Motor neuron (in vitro differentiated cells): Measurements from ENCODE around the gene TMEM63A. TPM values are rescaled to one million over a fixed set of nuclear protein-coding genes. Genes with fewer than 3 reads are reported as not detected.
A peak's percentile ranks its signal among the peaks of the same experiment; 100 is the strongest.
"Not testable (repeated sequence)": the region's sequence is repeated elsewhere in the genome, so short reads cannot be mapped to it uniquely, and the experiment has no call there.

ENCODE experiments used
- ATAC-seq, 8 experiments: fragments of 200-7000 bp; cut with Tn5 transposase; replicated peaks in 6 of 8; 2 replicates each; pipeline ENCODE4 v1.8.0; 2021; ENCODE audit warnings: mild to moderate bottlenecking in 8 of 8, moderate library complexity in 8 of 8
- H3K27ac ChIP-seq, 2 donors: fragments of 250-450 bp; sonication (Bioruptor Pico); 2 replicates each; pipeline ENCODE4 v1.9.0; 2021; ENCODE audit warnings: antibody characterized with exemption in 2 of 2, mild to moderate bottlenecking in 2 of 2, moderate library complexity in 1 of 2
- H3K4me1 ChIP-seq, 2 donors: fragments of 250-450 bp; sonication (Bioruptor Pico); replicated peaks in 1 of 2; 2 replicates each; pipeline ENCODE4 v1.6.1; 2021; ENCODE audit warnings: antibody characterized with exemption in 2 of 2, mild to moderate bottlenecking in 2 of 2, moderate library complexity in 1 of 2
- H3K4me3 ChIP-seq, 5 donors: fragments of 250-450 bp; sonication (Bioruptor Pico); 2 replicates each; pipeline ENCODE4 v1.9.0; 2021; ENCODE audit warnings: antibody characterized with exemption in 5 of 5, mild to moderate bottlenecking in 5 of 5, moderate library complexity in 4 of 5
- WGBS, 10 experiments: fragments of 450-650 bp; shearing (Covaris generic); methylation state at CpG; one replicate each; pipeline ENCODE4 v1.0.0; 2022; 5-methylcytosine and 5-hydroxymethylcytosine counted together
- in situ Hi-C, 9 experiments: fragments of 400-800 bp; cut with MboI; loops; one replicate each; pipeline ENCODE4 v1.15.0; 2021; ENCODE audit warnings: low sequenced_read_pairs in 9 of 9, low pct_unique_long_range_greater_than_20kb in 2 of 9; ENCODE audit not compliant: unreplicated experiment in 9 of 9
- total RNA-seq, 8 experiments: library from RNA; unstranded; fragments of 300-600 nt; gene quantifications; 2 replicates each; pipeline versions ENCODE4 v1.2.3 to v1.2.4, GENCODE V29; 2022

TMEM63A gene
- total RNA-seq, 8 experiments from 2014 or later, result 2.5 to 43.5 (median 9.1) TPM

- 60 to 100% (median 91%) methylated on average over 1 to 10 of the region's 12 CpGs; no CpG with 5 or more reads in 2 of the 10 experiments for WGBS, 10 experiments
- no peak overlapping the region for H3K4me3 ChIP-seq
- H3K27ac ChIP-seq, result no peak overlapping the region
- peaks cover 0 to 10% of the 10 kb centered on the region in 2 donors for H3K4me1 ChIP-seq
- no peak for ATAC-seq
- in situ Hi-C loops, result no loop called here
Measured at GRCh38 chr1:225842074-225842473, 40.1 kb downstream of the TMEM63A start.

GRCh38 chr1:225840713-225841112 is 41.5 kb downstream of the TMEM63A start:
- in situ Hi-C loops, result no loop called here
- 56 to 100% (median 91%) methylated on average over 1 to 4 of the region's 4 CpGs for WGBS, 10 experiments
- H3K4me1 ChIP-seq, result peaks cover 0 to 9% of the 10 kb centered on the region in 2 donors
- no peak for ATAC-seq
- no peak overlapping the region for H3K27ac ChIP-seq
- no peak overlapping the region for H3K4me3 ChIP-seq

GRCh38 chr1:225840223-225840610 is 42.0 kb downstream of the TMEM63A start:
- Histone ChIP-seq H3K4me3 (no peak overlapping the region), H3K27ac (no peak overlapping the region), H3K4me1 (peaks cover 0 to 4% of the 10 kb centered on the region in 2 donors)
- in situ Hi-C loops, result no loop called here
- 60 to 100% (median 88%) methylated on average over 1 of the region's 1 CpG; no CpG with 5 or more reads in 7 of the 10 experiments for WGBS, 10 experiments
- ATAC-seq, result no peak

- no peak overlapping the region for H3K27ac ChIP-seq
- in situ Hi-C loops, result no loop called here
Measured at GRCh38 chr1:225838793-225839192, 43.4 kb downstream of the TMEM63A start.

GRCh38 chr1:225836296-225836695 is 45.9 kb downstream of the TMEM63A start:
- H3K4me3 ChIP-seq, ATAC-seq, H3K27ac ChIP-seq, H3K4me1 ChIP-seq, in situ Hi-C loops: not testable (repeated sequence)
- WGBS, 10 experiments, result 90 to 100% (median 94%) methylated on average over 1 to 4 of the region's 4 CpGs; no CpG with 5 or more reads in 2 of the 10 experiments

More at GRCh38 chr1:225838793-225839192, 43.4 kb downstream of the TMEM63A start:
- peaks cover 0 to 4% of the 10 kb centered on the region in 2 donors for H3K4me1 ChIP-seq
- no peak overlapping the region for H3K4me3 ChIP-seq
- no peak for ATAC-seq
- WGBS, 10 experiments, result 60 to 88% (median 87%) methylated on average over 1 to 12 of the region's 14 CpGs; no CpG with 5 or more reads in 5 of the 10 experiments

- in situ Hi-C loops, result no loop called here
- 0 to 100% (median 93%) methylated on average over 1 to 3 of the region's 3 CpGs; no CpG with 5 or more reads in 2 of the 10 experiments for WGBS, 10 experiments
- ATAC-seq, result no peak
- no peak overlapping the region for H3K27ac ChIP-seq
- no peaks in the 10 kb centered on the region for H3K4me1 ChIP-seq
- H3K4me3 ChIP-seq, result no peak overlapping the region
Measured at GRCh38 chr1:225835856-225836255, 46.3 kb downstream of the TMEM63A start.

GRCh38 chr1:225834417-225835329 is 47.5 kb downstream of the TMEM63A start:
- no peak overlapping the region for H3K27ac ChIP-seq
- ATAC-seq, result peak in 1 of 8 experiments; percentile 52
- no peaks in the 10 kb centered on the region for H3K4me1 ChIP-seq
- H3K4me3 ChIP-seq, result no peak overlapping the region
- in situ Hi-C loops, result no loop called here
- 0 to 100% (median 90%) methylated on average over 1 to 6 of the region's 7 CpGs; no CpG with 5 or more reads in 2 of the 10 experiments for WGBS, 10 experiments

GRCh38 chr1:225830841-225831240 is 51.3 kb downstream of the TMEM63A start:
- in situ Hi-C loops, result no loop called here
- H3K4me1 ChIP-seq, result no peaks in the 10 kb centered on the region
- WGBS, 10 experiments, result 85 to 100% (median 100%) methylated on average over 1 to 6 of the region's 6 CpGs
- ATAC-seq, result no peak
- H3K4me3 ChIP-seq, result no peak overlapping the region
- H3K27ac ChIP-seq, result no peak overlapping the region

- Histone ChIP-seq H3K4me1 (no peaks in the 10 kb centered on the region), H3K4me3 (no peak overlapping the region), H3K27ac (no peak overlapping the region)
- ATAC-seq, result no peak
- WGBS, 10 experiments, result 54 to 100% (median 83%) methylated on average over 1 to 7 of the region's 14 CpGs; no CpG with 5 or more reads in 5 of the 10 experiments
- in situ Hi-C loops, result no loop called here
Measured at GRCh38 chr1:225828706-225829345, 53.4 kb downstream of the TMEM63A start.

GRCh38 chr1:225827076-225827475 is 55.1 kb downstream of the TMEM63A start:
- Histone ChIP-seq H3K4me1 (no peaks in the 10 kb centered on the region), H3K4me3 (no peak overlapping the region), H3K27ac (no peak overlapping the region)
- WGBS, 10 experiments, result 64 to 90% (median 76%) methylated on average over 2 to 7 of the region's 8 CpGs; no CpG with 5 or more reads in 6 of the 10 experiments
- no peak for ATAC-seq
- in situ Hi-C loops, result no loop called here

GRCh38 chr1:225825607-225826007 is 56.6 kb downstream of the TMEM63A start:
- no peak overlapping the region for H3K27ac ChIP-seq
- in situ Hi-C loops, result no loop called here
- 27 to 83% (median 74%) methylated on average over 1 to 6 of the region's 7 CpGs; no CpG with 5 or more reads in 2 of the 10 experiments for WGBS, 10 experiments
- no peak overlapping the region for H3K4me3 ChIP-seq
- H3K4me1 ChIP-seq, result no peaks in the 10 kb centered on the region
- ATAC-seq, result peak; percentile 42 to 93 (median 66)

GRCh38 chr1:225825078-225825477 is 57.1 kb downstream of the TMEM63A start:
- in situ Hi-C loops, result no loop called here
- 68 to 95% (median 80%) methylated on average over 1 to 6 of the region's 6 CpGs; no CpG with 5 or more reads in 3 of the 10 experiments for WGBS, 10 experiments
- peak in 6 of 8 experiments; percentile 12 to 50 (median 28) for ATAC-seq
- Histone ChIP-seq H3K27ac (no peak overlapping the region), H3K4me1 (no peaks in the 10 kb centered on the region), H3K4me3 (no peak overlapping the region)

GRCh38 chr1:225824533-225824941 is 57.6 kb downstream of the TMEM63A start:
- 44 to 100% (median 74%) methylated on average over 1 to 9 of the region's 12 CpGs; no CpG with 5 or more reads in 2 of the 10 experiments for WGBS, 10 experiments
- Histone ChIP-seq H3K4me1 (no peaks in the 10 kb centered on the region), H3K27ac (no peak overlapping the region), H3K4me3 (no peak overlapping the region)
- in situ Hi-C loops, result no loop called here
- ATAC-seq, result peak in 2 of 8 experiments; percentile 12 to 18
